DND-41 (cell line): ENCODE measurements around the gene PMF1.

Experiments used
- CTCF ChIP-seq: IDR thresholded peaks from 2 replicates; pipeline ENCODE4 v1.5.1; 2012; ENCODE audit warnings: borderline replicate concordance, low read length, moderate library complexity, mild to moderate bottlenecking; ENCODE audit not compliant: poor library complexity, severe bottlenecking; ENCODE audit errors: extremely low read depth
- EZH2 ChIP-seq: IDR thresholded peaks from 3 replicates; pipeline ENCODE4 v1.6.1; 2012; ENCODE audit warnings: borderline replicate concordance, low read depth, mild to moderate bottlenecking, moderate library complexity, low read length, inconsistent platforms; ENCODE audit not compliant: severe bottlenecking

- TF ChIP-seq CTCF (no peak), EZH2 (no peak)
Observed at GRCh38 chr1:156233426-156234127, 20.8 kb downstream of the PMF1 start.
